Chondrocyte (in vitro differentiated cells): ENCODE measurements around the gene MYL9. TPM values are rescaled to one million over a fixed set of nuclear protein-coding genes. Genes with fewer than 3 reads are reported as not detected.

ENCODE experiments used
- DNase-seq: peaks from one replicate; pipeline ENCODE4 v3.0.0; 2021; ENCODE audit warnings: mixed read lengths, low spot score
- H3K27ac Mint-ChIP-seq: one replicate; pipeline ENCODE4 v1.8.0; 2021; ENCODE audit warnings: mild to moderate bottlenecking, moderate library complexity, mixed read lengths; ENCODE audit not compliant: unreplicated experiment
- H3K27me3 Mint-ChIP-seq: 2 replicates; pipeline ENCODE4 v1.8.0; 2021; ENCODE audit warnings: low read depth, mixed read lengths
- H3K36me3 Mint-ChIP-seq: 2 replicates; pipeline ENCODE4 v1.8.0; 2021; ENCODE audit warnings: low read depth, mixed read lengths
- H3K4me1 Mint-ChIP-seq: 2 replicates; pipeline ENCODE4 v1.8.0; 2021; ENCODE audit warnings: low read depth, mild to moderate bottlenecking, mixed read lengths
- H3K4me3 Mint-ChIP-seq: one replicate; pipeline ENCODE4 v1.8.0; 2021; ENCODE audit warnings: mild to moderate bottlenecking, moderate library complexity, mixed read lengths; ENCODE audit not compliant: unreplicated experiment
- H3K9me3 Mint-ChIP-seq: 2 replicates; pipeline ENCODE4 v1.8.0; 2021; ENCODE audit warnings: low read depth, mixed read lengths
- total RNA-seq: library from RNA; stranded (reverse); gene quantifications from 3 replicates; pipeline ENCODE4 v1.2.1, GENCODE V29; 2021
- TF ChIP-seq, protein P1 (sequence below): fragments of 200-600 bp; sonication (generic); IDR thresholded peaks from 2 replicates; pipeline ENCODE4 v1.5.0; 2021; ENCODE audit warnings: antibody characterized with exemption, mild to moderate bottlenecking, moderate library complexity

MYL9 gene
- total RNA-seq, 1 donor from 2014 or later, result 1,930 TPM

GRCh38 chr20:36565520-36565919, 24.2 kb downstream of the MYL9 start:
- TF ChIP-seq, protein P1, sequence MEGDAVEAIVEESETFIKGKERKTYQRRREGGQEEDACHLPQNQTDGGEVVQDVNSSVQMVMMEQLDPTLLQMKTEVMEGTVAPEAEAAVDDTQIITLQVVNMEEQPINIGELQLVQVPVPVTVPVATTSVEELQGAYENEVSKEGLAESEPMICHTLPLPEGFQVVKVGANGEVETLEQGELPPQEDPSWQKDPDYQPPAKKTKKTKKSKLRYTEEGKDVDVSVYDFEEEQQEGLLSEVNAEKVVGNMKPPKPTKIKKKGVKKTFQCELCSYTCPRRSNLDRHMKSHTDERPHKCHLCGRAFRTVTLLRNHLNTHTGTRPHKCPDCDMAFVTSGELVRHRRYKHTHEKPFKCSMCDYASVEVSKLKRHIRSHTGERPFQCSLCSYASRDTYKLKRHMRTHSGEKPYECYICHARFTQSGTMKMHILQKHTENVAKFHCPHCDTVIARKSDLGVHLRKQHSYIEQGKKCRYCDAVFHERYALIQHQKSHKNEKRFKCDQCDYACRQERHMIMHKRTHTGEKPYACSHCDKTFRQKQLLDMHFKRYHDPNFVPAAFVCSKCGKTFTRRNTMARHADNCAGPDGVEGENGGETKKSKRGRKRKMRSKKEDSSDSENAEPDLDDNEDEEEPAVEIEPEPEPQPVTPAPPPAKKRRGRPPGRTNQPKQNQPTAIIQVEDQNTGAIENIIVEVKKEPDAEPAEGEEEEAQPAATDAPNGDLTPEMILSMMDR, result no peak
- no peak for DNase-seq
- peaks cover 1% of the 10 kb centered on the region for H3K27me3 Mint-ChIP-seq
- peaks cover 4% of the 10 kb centered on the region for H3K36me3 Mint-ChIP-seq
- no peak overlapping the region for H3K4me3 Mint-ChIP-seq
- no peak overlapping the region for H3K27ac Mint-ChIP-seq
- H3K4me1 Mint-ChIP-seq, result peaks cover 9% of the 10 kb centered on the region
- H3K9me3 Mint-ChIP-seq, result peaks cover 6% of the 10 kb centered on the region

- H3K4me1 Mint-ChIP-seq, result peaks cover 20% of the 10 kb centered on the region
- TF ChIP-seq, protein P1, result no peak
- H3K36me3 Mint-ChIP-seq, result peaks cover 2% of the 10 kb centered on the region
- no peaks in the 10 kb centered on the region for H3K27me3 Mint-ChIP-seq
- H3K9me3 Mint-ChIP-seq, result peaks cover 3% of the 10 kb centered on the region
- DNase-seq, result no peak
- no peak overlapping the region for H3K4me3 Mint-ChIP-seq
- H3K27ac Mint-ChIP-seq, result no peak overlapping the region
These were observed 28.6 kb downstream of the MYL9 start for GRCh38 chr20:36569847-36570429.

GRCh38 chr20:36571564-36572504, 30.5 kb downstream of the MYL9 start:
- H3K27me3 Mint-ChIP-seq, result no peaks in the 10 kb centered on the region
- DNase-seq, result no peak
- no peaks in the 10 kb centered on the region for H3K9me3 Mint-ChIP-seq
- no peaks in the 10 kb centered on the region for H3K36me3 Mint-ChIP-seq
- H3K4me3 Mint-ChIP-seq, result peak overlapping the region; percentile 68
- TF ChIP-seq, protein P1, result no peak
- peaks cover 32% of the 10 kb centered on the region for H3K4me1 Mint-ChIP-seq
- H3K27ac Mint-ChIP-seq, result peak overlapping the region; percentile 93

DNA sequence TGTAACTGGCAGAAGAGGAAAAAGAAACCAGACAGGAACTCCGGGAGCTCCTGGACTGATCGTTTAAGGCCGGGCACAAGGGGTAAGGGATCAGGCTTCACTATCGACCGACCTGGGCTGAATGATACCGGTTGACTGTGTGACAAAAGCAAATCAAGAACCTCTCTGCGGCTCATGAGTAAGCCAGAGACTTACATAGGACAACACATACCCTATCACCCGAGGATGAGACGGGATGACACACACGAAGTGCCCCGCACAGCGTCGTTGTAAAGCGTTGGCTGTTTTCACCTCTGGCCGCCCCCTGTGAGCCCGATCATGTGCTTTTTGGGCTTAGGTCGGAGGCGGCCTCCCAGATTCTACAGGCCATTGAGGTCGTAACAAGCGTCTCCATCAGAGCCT, 31.4 kb downstream of the MYL9 start:
- H3K27ac Mint-ChIP-seq, result peak overlapping the region; percentile 93
- DNase-seq, result no peak
- TF ChIP-seq, protein P1, result no peak
- peaks cover 32% of the 10 kb centered on the region for H3K4me1 Mint-ChIP-seq
- peak overlapping the region; percentile 68 for H3K4me3 Mint-ChIP-seq
- no peaks in the 10 kb centered on the region for H3K36me3 Mint-ChIP-seq
- no peaks in the 10 kb centered on the region for H3K9me3 Mint-ChIP-seq
- H3K27me3 Mint-ChIP-seq, result no peaks in the 10 kb centered on the region

GRCh38 chr20:36573103-36573797, 31.9 kb downstream of the MYL9 start, which contains the start of gene TGIF2:
TSS of gene TGIF2 (plus strand) at chr20:36573597. CDS start at chr20:36578775, 5,178 bp downstream.
- H3K9me3 Mint-ChIP-seq, result no peaks in the 10 kb centered on the region
- no peaks in the 10 kb centered on the region for H3K36me3 Mint-ChIP-seq
- H3K27ac Mint-ChIP-seq, result peak within 1 kb of the TSS; percentile 93
- H3K4me3 Mint-ChIP-seq, result peak within 1 kb of the TSS; percentile 83
- TF ChIP-seq, protein P1, result no peak
- H3K4me1 Mint-ChIP-seq, result peaks cover 32% of the 10 kb centered on the region
- no peaks in the 10 kb centered on the region for H3K27me3 Mint-ChIP-seq
- peak; percentile 92 for DNase-seq
